GM21381 (cell line): ENCODE results near the gene TCERG1L.

Experiments
- ATAC-seq: cut with Tn5 transposase; IDR thresholded peaks from one replicate; pipeline ENCODE4 v1.9.1; 2021; ENCODE audit warnings: mild to moderate bottlenecking, moderate library complexity; ENCODE audit not compliant: unreplicated experiment

The TCERG1L gene

DNA sequence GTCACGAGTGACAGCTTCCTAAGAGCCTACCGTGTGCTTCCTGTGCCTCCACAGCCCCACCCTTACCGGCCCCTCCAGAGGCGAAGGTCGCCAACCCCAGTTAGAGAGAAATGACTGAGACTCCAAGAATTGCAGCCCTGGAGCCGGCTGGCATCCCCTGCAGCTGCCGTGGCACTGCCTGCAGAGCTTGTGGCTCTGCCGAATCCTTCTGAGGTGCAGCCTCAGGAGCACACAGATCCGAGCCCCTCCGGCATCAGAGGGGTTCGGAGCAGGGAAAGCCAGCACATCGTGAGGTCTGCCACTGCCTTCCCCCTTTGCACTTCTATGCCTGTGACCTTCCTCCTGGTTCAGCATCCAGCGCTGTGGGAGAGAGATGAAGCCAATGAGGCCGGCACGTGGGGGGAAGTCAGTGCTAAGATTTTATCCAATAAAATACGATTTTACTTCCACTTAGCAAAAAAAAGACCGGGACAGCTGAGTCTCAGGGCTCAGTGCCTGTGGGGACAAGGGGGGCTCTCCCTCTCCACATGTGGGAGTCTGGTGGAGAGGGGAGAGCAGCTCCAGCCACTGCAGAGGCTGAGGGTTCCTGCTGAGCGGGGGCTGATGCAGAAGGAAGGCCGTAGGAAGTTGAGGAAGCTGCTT, 80.1 kb downstream of the TCERG1L start:
- no peak for ATAC-seq

DNA sequence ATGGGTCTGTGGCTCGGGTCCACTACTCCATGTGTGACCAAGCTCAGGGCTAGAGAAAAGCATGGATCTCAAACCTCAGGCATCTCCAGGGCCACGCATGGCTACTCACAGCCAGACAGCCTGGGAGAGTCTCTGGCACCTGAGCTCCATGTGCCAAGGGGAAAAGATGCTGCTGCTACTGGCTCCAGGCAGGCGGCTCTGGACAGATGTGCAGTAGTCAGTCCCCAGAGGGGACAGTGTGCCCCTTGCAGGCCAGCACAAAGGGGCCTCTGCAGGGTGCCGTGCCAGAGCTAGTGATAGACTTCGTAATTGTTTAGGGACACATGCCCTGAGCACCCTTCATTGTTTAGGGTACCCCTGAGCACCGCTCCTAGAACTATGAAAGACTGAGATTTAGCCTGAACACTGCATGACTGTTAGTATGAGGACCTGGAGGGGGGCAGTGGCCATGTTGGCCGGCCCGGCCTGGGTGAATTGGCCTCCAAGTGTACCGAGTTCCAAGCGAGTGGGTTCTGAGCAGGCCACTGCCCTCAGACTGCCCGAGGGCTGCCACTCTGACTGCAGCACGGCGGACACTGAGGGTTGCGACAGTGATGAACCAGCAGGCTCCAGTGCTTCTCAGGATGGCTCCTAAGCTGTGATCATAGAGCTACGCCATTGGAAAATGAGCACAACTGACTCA, 80.7 kb downstream of the TCERG1L start:
- ATAC-seq = no peak

DNA sequence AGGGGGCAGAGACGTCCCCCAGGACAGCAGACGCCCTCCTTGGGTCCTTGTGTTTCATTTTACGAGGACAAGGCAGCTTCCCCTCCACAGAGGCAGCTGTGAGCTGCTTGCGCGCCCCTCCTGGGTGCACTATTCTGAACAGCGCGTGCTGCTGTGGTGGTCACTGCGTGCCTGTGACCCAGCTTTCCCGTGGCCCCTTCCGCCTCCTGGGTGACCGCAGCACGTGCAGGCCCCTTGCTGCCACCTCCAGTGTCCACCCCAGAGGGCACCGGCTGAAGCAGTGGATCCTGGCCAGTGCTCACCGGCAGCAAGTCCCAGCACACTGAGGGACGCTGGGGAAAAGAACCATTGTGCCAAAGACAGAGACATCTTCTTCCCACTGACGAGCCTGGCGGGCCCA, 81.4 kb downstream of the TCERG1L start:
- no peak for ATAC-seq

DNA sequence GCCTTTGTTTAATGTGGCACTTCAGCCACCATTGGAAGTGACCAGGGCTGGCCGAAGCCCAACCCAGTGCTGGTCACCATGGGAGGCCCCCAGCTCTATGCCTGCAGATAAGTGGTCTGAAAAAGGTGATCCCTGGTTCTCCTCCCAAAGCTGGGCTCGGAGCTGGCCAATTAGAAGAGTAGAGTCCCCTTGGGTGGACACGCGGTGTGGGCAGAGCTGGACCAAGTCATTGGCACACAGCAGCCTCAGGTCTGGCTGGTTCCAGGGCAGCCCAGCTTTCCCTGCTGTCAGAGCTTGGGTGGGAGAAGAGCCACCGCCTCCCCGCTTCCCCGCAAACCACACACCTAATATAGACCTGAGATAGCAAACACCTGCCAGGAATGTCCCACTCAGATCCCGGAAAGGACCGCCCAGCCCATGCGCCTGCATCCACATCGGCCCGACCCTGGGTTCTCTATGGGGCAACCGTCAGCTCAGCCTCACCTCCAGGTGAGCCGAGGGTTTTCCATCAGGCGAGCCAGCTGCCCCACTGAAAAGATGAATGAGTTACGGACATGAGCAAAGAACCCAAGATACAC, 84.3 kb downstream of the TCERG1L start:
- ATAC-seq = no peak

DNA sequence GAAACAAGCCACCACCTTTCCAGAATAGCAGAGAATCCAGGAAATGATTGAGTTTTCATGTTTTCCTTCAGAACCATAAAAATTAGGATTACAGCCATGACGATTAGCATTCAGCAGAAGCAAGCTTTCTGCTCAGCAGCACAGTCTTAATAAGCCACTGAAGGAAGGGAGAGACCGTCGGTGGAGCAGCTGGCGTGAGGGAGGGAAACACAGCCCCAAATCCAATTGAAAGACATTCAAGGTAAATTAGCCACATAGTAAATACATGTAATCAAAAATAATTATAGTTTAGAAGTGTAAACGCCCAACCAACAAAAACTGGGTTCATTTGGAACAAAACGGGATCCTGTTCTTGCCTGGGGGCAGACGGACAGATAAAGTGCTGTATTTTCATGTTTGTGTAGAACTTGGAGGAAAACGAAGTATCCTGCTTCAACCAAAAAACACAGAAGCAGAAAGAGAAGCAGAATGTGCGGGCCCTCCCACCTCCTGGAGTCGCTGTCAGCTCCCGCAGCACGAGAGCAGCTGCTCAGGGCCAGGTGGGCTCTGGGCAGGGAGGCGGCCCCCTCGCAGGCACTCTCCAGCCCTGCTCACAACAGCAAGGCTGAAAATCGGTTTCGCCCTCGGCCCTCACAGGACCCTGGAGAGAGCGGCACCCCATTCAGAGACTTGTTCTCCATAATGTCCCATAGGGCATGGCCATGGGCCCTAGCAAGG, 84.9 kb downstream of the TCERG1L start:
- no peak for ATAC-seq

- ATAC-seq = no peak
Observed at GRCh38 chr10:131224106-131224505, 87.4 kb downstream of the TCERG1L start.

- no peak for ATAC-seq
Observed at GRCh38 chr10:131223422-131223821, 88.1 kb downstream of the TCERG1L start.

GRCh38 chr10:131222986-131223385, 88.5 kb downstream of the TCERG1L start:
- ATAC-seq = no peak

DNA sequence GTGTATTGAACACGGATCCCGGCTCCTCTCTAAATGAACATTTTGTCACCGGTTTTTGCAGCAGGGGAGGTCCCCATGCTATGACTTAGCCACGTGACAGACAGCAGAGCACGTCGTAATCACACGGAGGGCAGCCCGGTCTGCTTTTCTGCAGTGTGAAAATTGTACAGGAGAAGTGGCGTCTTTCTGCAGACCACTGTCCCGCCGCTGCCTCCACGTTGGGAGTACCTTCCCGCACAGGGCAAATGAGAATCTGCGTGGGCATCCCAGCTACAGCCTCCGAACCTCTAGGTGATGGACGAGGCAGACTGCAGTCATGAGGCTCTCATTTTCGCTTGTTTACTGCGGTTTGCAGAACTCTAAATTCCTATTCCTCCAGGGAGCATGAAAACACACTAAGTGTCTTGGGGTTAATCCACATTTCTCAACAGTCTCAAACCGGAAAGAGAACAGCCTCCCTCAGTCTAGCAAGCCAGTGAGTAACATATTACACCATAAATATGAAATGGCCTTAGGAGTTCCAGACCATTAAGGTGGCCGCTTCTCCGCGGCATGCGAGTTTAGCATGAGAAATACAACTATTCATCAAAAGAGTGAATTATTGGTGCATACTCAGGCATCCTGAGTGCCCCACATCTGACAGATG, 89.8 kb downstream of the TCERG1L start:
- no peak for ATAC-seq

DNA sequence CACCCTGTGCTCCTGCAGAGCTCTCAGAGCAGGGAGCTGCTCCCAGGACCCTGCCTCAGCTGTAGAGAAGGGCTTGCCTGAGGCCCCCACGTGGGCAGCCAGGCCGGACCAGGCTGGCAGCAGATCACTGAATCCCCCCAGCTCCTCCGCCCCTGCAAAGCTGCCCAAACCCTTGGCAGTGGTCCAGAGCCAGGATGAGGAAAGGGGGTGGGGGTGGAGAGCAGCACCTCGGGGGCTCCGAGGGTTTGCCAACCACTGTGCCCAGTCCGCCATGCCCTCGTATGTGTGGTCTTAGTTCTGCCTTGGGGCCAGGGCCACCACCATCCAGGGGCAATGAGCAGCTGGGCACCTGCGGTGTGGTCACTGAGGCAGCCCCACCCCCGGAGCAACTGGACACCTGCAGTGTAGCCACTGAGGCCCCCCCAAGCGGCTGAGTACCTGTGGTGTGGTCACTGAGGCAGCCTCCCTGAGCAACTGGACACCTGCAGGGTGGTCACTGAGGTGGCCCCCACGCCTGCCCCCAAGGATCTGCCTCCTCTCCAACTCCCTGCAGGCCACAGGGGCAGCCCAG, 90.8 kb downstream of the TCERG1L start:
- no peak for ATAC-seq

GRCh38 chr10:131219955-131220489, 91.5 kb downstream of the TCERG1L start:
- ATAC-seq = no peak

DNA sequence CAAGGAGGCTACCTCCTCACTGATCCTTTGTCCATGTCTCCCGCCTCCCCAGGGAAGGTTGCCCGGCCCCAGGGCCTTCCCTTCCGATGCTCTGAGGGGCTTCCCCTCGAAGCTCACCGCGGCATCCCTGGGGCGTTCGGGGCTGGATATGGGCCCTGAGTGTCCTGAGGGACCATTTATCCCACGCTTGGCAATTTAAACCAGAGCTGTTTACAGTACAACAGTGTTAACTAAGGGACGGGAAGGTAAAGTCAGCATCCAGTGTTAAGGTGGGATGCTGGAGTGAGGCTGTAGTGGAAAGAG, 92.0 kb downstream of the TCERG1L start:
- no peak for ATAC-seq

- no peak for ATAC-seq
Observed at GRCh38 chr10:131218811-131219583, 92.5 kb downstream of the TCERG1L start.

DNA sequence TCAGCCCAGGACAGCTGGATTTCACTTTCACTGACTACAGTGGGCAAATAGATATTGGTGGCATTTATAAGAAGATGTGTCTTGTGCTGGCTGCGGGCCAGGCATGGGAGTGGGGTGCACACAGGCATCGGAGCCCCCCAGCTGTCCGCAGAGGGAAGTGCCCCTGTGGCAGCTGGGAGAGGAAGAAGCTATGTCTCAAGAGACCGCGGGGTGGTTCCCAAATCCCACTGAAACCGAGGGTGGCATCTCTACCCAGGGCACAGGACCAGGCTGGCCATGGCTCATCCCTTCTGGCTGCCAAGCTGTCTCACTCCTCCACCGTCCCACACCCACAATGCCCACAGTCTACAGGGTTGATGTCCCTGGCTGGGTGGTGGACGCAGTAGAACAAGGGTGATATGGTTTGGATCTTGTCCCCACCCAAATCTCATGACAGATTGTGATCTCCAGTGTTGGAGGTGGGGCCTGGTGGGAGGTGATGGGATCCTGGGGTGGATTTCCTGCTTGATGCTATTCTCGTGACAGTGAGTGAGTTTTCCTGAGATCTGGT, 94.8 kb downstream of the TCERG1L start:
- ATAC-seq = no peak

GRCh38 chr10:131215776-131216175, 95.7 kb downstream of the TCERG1L start:
- no peak for ATAC-seq

- no peak for ATAC-seq
Observed at GRCh38 chr10:131214521-131215244, 96.8 kb downstream of the TCERG1L start.

GRCh38 chr10:131213741-131214505, 97.6 kb downstream of the TCERG1L start:
- ATAC-seq = no peak

GRCh38 chr10:131212763-131213325, 98.7 kb downstream of the TCERG1L start:
- ATAC-seq = no peak
